ENCODE data around the gene GULP1. TPM values are rescaled to one million over a fixed set of nuclear protein-coding genes. Genes with fewer than 3 reads are reported as not detected.

Gene GULP1
- polyA plus RNA-seq, 1 donor = 33.3 TPM

DNA sequence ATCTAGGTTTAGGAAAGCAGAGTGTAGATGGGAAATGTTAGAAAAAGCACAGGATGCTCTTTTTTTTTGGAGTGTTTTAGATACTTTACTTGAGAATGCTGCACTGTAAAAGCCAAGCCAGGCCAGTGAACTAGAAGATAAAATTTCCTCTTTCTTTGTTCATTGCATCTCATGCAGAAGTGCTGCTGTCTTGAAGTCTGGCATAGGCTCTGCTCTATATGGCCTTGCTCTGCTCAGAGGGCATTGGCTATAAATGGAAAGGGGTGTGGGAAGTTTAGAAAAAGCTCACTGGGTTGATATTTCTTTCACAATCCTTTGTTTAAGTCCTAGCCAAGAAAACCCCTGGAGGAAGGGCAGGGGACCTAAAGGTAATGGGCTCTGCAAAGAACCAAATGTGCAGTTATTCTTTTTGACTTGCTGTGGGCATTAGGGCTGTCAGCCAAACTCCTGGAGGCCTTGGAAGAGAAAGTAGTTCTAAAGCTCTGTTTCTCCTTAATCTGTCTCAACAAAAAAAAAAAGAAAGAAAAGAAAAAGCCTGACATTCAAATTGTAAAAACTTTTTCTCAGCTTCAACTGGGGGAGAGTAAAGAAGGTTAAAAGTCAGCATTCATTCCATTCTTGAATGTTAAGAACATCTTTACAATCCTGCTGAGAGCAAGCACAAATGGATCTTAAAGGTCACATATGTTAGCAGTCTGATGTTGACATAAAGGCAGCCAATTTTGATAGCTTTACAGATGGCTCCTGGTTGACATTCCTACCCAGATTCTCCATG is 338.3 kb downstream of the GULP1 start:
- no peaks in the 10 kb centered on the region for H3K36me3 ChIP-seq (ENCODE audit: control insufficient read depth, insufficient read depth, low read length)
- no peak for DNase-seq
- H3K27ac ChIP-seq (ENCODE audit: low read length) = no peak overlapping the region
- H3K27me3 ChIP-seq (ENCODE audit: control insufficient read depth, insufficient read depth, low read length) = no peaks in the 10 kb centered on the region
- no peak overlapping the region for H3K4me3 ChIP-seq (ENCODE audit: low read length)
- H3K9me3 ChIP-seq (ENCODE audit: control insufficient read depth, low read depth, low read length) = no peaks in the 10 kb centered on the region
- H3K4me1 ChIP-seq (ENCODE audit: control insufficient read depth, insufficient read depth, low read length) = no peaks in the 10 kb centered on the region

GRCh38 chr2:188631037-188631809 is 339.5 kb downstream of the GULP1 start:
- no peaks in the 10 kb centered on the region for H3K36me3 ChIP-seq (ENCODE audit: control insufficient read depth, insufficient read depth, low read length)
- no peak overlapping the region for H3K4me3 ChIP-seq (ENCODE audit: low read length)
- H3K27ac ChIP-seq (ENCODE audit: low read length) = no peak overlapping the region
- no peaks in the 10 kb centered on the region for H3K9me3 ChIP-seq (ENCODE audit: control insufficient read depth, low read depth, low read length)
- H3K27me3 ChIP-seq (ENCODE audit: control insufficient read depth, insufficient read depth, low read length) = no peaks in the 10 kb centered on the region
- H3K4me1 ChIP-seq (ENCODE audit: control insufficient read depth, insufficient read depth, low read length) = no peaks in the 10 kb centered on the region
- DNase-seq = no peak
- no CpG with 5 or more reads among the region's 9 CpGs for WGBS (ENCODE audit: insufficient coverage, low lambda C conversion rate)

- H3K9me3 ChIP-seq (ENCODE audit: control insufficient read depth, low read depth, low read length) = no peaks in the 10 kb centered on the region
- no peak overlapping the region for H3K4me3 ChIP-seq (ENCODE audit: low read length)
- no peaks in the 10 kb centered on the region for H3K27me3 ChIP-seq (ENCODE audit: control insufficient read depth, insufficient read depth, low read length)
- DNase-seq = no peak
- WGBS (ENCODE audit: insufficient coverage, low lambda C conversion rate) = no CpG with 5 or more reads among the region's 1 CpG
- no peaks in the 10 kb centered on the region for H3K36me3 ChIP-seq (ENCODE audit: control insufficient read depth, insufficient read depth, low read length)
- H3K4me1 ChIP-seq (ENCODE audit: control insufficient read depth, insufficient read depth, low read length) = no peaks in the 10 kb centered on the region
- no peak overlapping the region for H3K27ac ChIP-seq (ENCODE audit: low read length)
Observed at GRCh38 chr2:188634656-188635055, 343.0 kb downstream of the GULP1 start.
